H1 (cell line): ENCODE results near the gene LMTK2. TPM values are rescaled to one million over a fixed set of nuclear protein-coding genes. Genes with fewer than 3 reads are reported as not detected.

Source experiments
- CTCF ChIA-PET: fragments of 300-600 bp; sonication (Branson Sonifier 250); formaldehyde crosslinking; loops from one replicate; lab custom pipeline; 2021; ENCODE audit not compliant: partially characterized antibody; lab: Charles Lee
- POLR2A ChIA-PET: fragments of 300-600 bp; sonication (Branson Sonifier 250); formaldehyde crosslinking; loops from one replicate; lab custom pipeline; 2021; ENCODE audit warnings: inconsistent platforms; ENCODE audit not compliant: partially characterized antibody; lab: Charles Lee
- DNase-seq, 2 experiments: peaks; one replicate each; pipeline versions ENCODE4 v3.0.0 to v3.0.0-alpha.2; 2010 to 2022; ENCODE audit warnings: low spot score in 2 of 2, low read depth in 1 of 2, mixed read lengths in 1 of 2
- FAIRE-seq: peaks from 2 replicates; lab custom pipeline; 2011; peaks lifted over from hg19 to GRCh38; lab: Jason Lieb, UNC
- H2AFZ ChIP-seq: 2 replicates; pipeline ENCODE4 v1.8.1; 2012; ENCODE audit warnings: low read length, inconsistent platforms
- H2AK5ac ChIP-seq: 2 replicates; pipeline ENCODE4 v1.6.1; 2013; ENCODE audit warnings: low read depth, low read length
- H2BK120ac ChIP-seq: replicated peaks from 2 replicates; pipeline ENCODE3; 2013; ENCODE audit warnings: low read depth, low read length, inconsistent platforms
- H2BK12ac ChIP-seq: 2 replicates; pipeline ENCODE4 v1.6.1; 2013; ENCODE audit warnings: low read depth, low read length
- H2BK15ac ChIP-seq: 2 replicates; pipeline ENCODE4 v1.6.1; 2013; ENCODE audit warnings: low read length
- H2BK20ac ChIP-seq: 2 replicates; pipeline ENCODE4 v1.6.1; 2013; ENCODE audit warnings: low read length
- H2BK5ac ChIP-seq: 2 replicates; pipeline ENCODE4 v1.6.1; 2013; ENCODE audit warnings: low read depth, low read length
- H3K14ac ChIP-seq: 2 replicates; pipeline ENCODE4 v1.6.1; 2013; ENCODE audit warnings: inconsistent platforms; ENCODE audit not compliant: insufficient read length
- H3K18ac ChIP-seq: 2 replicates; pipeline ENCODE4 v1.6.1; 2013; ENCODE audit warnings: low read length; ENCODE audit errors: extremely low read depth
- H3K23ac ChIP-seq: 2 replicates; pipeline ENCODE4 v1.6.1; 2013; ENCODE audit warnings: inconsistent platforms; ENCODE audit not compliant: insufficient read length
- H3K23me2 ChIP-seq: 2 replicates; pipeline ENCODE4 v1.6.1; 2013; ENCODE audit warnings: low read depth, low read length
- H3K27ac ChIP-seq: 2 replicates; pipeline ENCODE4 v1.6.1; 2011; ENCODE audit warnings: low read depth, low read length, inconsistent platforms
- H3K27me3 ChIP-seq, 4 experiments: replicated peaks in 1 of 4; 1 replicate in 1 of 4; 2 replicates in 3 of 4; pipeline versions ENCODE4 v1.6.1 to v1.8.1; 2011 to 2013; ENCODE audit warnings: low read length in 3 of 4, mild to moderate bottlenecking in 3 of 4, inconsistent platforms in 2 of 4, mixed read lengths in 2 of 4, moderate library complexity in 1 of 4; ENCODE audit not compliant: control insufficient read depth in 3 of 4, insufficient read depth in 3 of 4; ENCODE audit errors: extremely low read depth in 1 of 4
- H3K36me3 ChIP-seq, 4 experiments: 2 replicates each; pipeline versions ENCODE4 v1.6.1 to v1.8.1; 2011 to 2013; ENCODE audit warnings: mild to moderate bottlenecking in 4 of 4, low read length in 3 of 4, moderate library complexity in 2 of 4, control low read depth in 1 of 4, inconsistent platforms in 1 of 4; ENCODE audit not compliant: insufficient read depth in 4 of 4, control insufficient read depth in 2 of 4
- H3K4ac ChIP-seq: replicated peaks from 2 replicates; pipeline ENCODE3; 2013; ENCODE audit warnings: low read length, low read depth, mixed read lengths, inconsistent platforms; ENCODE audit not compliant: insufficient read length
- H3K4me1 ChIP-seq, 4 experiments: replicated peaks in 1 of 4; 1 replicate in 1 of 4; 2 replicates in 3 of 4; pipeline versions ENCODE4 v1.6.1 to v1.8.1; 2011 to 2013; ENCODE audit warnings: low read length in 3 of 4, inconsistent platforms in 2 of 4, mixed read lengths in 1 of 4; ENCODE audit not compliant: insufficient read depth in 4 of 4, control insufficient read depth in 3 of 4
- H3K4me2 ChIP-seq, 2 experiments: 2 replicates each; pipeline versions ENCODE4 v1.6.1 to v1.8.1; 2011 to 2013; ENCODE audit warnings: low read depth in 2 of 2, low read length in 2 of 2, control low read depth in 1 of 2, inconsistent platforms in 1 of 2, mild to moderate bottlenecking in 1 of 2; ENCODE audit not compliant: insufficient read depth in 1 of 2
- H3K4me3 ChIP-seq, 4 experiments: fragments of 200-600, 300-600 bp in 1 of 4; sonication (generic), shearing (Covaris generic), sonication (Bioruptor Twin) in 1 of 4; 2 replicates each; pipeline versions ENCODE4 v1.5.1 to v1.8.1; 2011 to 2016; ENCODE audit warnings: low read length in 4 of 4, low read depth in 3 of 4, control low read depth in 2 of 4, inconsistent platforms in 2 of 4, mild to moderate bottlenecking in 2 of 4, mixed read lengths in 1 of 4, moderate library complexity in 1 of 4; ENCODE audit not compliant: insufficient read depth in 2 of 4; ENCODE audit errors: extremely low read depth in 1 of 4
- H3K56ac ChIP-seq: replicated peaks from 2 replicates; pipeline ENCODE3; 2013; ENCODE audit warnings: low read depth, mild to moderate bottlenecking, mixed read lengths, low read length, inconsistent platforms; ENCODE audit not compliant: insufficient read length
- H3K79me1 ChIP-seq: 2 replicates; pipeline ENCODE4 v1.6.1; 2013; ENCODE audit warnings: low read depth, low read length, control low read depth
- H3K79me2 ChIP-seq, 2 experiments: 2 replicates each; pipeline versions ENCODE4 v1.6.1 to v1.8.1; 2012 to 2013; ENCODE audit warnings: low read length in 2 of 2, mild to moderate bottlenecking in 2 of 2, inconsistent platforms in 1 of 2; ENCODE audit not compliant: insufficient read depth in 2 of 2, control insufficient read depth in 1 of 2
- H3K9ac ChIP-seq, 4 experiments: replicated peaks in 1 of 4; 1 replicate in 1 of 4; 2 replicates in 3 of 4; pipeline versions ENCODE4 v1.6.1 to v1.8.1; 2011 to 2013; ENCODE audit warnings: low read depth in 3 of 4, low read length in 3 of 4, control low read depth in 2 of 4, mild to moderate bottlenecking in 2 of 4, moderate library complexity in 2 of 4, inconsistent platforms in 1 of 4; ENCODE audit errors: extremely low read depth in 1 of 4
- H3K9me3 ChIP-seq, 2 experiments: 2 replicates each; pipeline versions ENCODE4 v1.6.1 to v1.8.1; 2012 to 2013; ENCODE audit warnings: mild to moderate bottlenecking in 2 of 2, moderate library complexity in 2 of 2, control low read depth in 1 of 2, inconsistent platforms in 1 of 2, low read depth in 1 of 2, low read length in 1 of 2, mixed read lengths in 1 of 2; ENCODE audit not compliant: insufficient read depth in 2 of 2
- H4K20me1 ChIP-seq, 2 experiments: replicated peaks in 1 of 2; 2 replicates each; pipeline versions ENCODE3 to v1.8.1; 2011 to 2013; ENCODE audit warnings: inconsistent platforms in 2 of 2, low read length in 2 of 2, mild to moderate bottlenecking in 1 of 2; ENCODE audit not compliant: insufficient read depth in 2 of 2, control insufficient read depth in 1 of 2
- H4K5ac ChIP-seq: 2 replicates; pipeline ENCODE4 v1.6.1; 2013; ENCODE audit warnings: low read length, low read depth, mixed read lengths, inconsistent platforms; ENCODE audit not compliant: insufficient read length
- H4K8ac ChIP-seq: 2 replicates; pipeline ENCODE4 v1.8.0; 2013; ENCODE audit warnings: mild to moderate bottlenecking, moderate library complexity, low read length, inconsistent platforms; ENCODE audit not compliant: insufficient read depth; ENCODE audit errors: extremely low read depth
- H4K91ac ChIP-seq: replicated peaks from 2 replicates; pipeline ENCODE3; 2013; ENCODE audit warnings: low read length, mixed read lengths, inconsistent platforms; ENCODE audit not compliant: insufficient read length
- BCL11A ChIP-seq, 2 experiments: IDR thresholded peaks; one replicate each; pipeline ENCODE4 v1.6.1; 2011; ENCODE audit warnings: low read depth in 2 of 2, low read length in 2 of 2, mild to moderate bottlenecking in 2 of 2
- SAP30 ChIP-seq: fragments of 300-600 bp; sonication (generic); IDR thresholded peaks from 2 replicates; pipeline ENCODE4 v1.7.1; 2012; ENCODE audit warnings: low read length, moderate library complexity, mild to moderate bottlenecking, inconsistent platforms; ENCODE audit not compliant: insufficient read depth, insufficient replicate concordance
- WGBS, 2 experiments: shearing (Covaris generic) in 1 of 2; methylation state at CpG; one replicate each; pipeline versions ENCODE4 v1.1.6 to v1.1.7; 2013 to 2015; ENCODE audit warnings: low lambda C conversion rate in 2 of 2, mixed read lengths in 2 of 2, inconsistent platforms in 1 of 2, low coverage in 1 of 2, missing lambda C conversion rate in 1 of 2; ENCODE audit not compliant: insufficient replicate concordance in 2 of 2, insufficient coverage in 1 of 2, insufficient read length in 1 of 2; ENCODE audit errors: extremely low coverage in 1 of 2, missing lambda C conversion rate in 1 of 2; 5-methylcytosine and 5-hydroxymethylcytosine counted together
- polyA plus RNA-seq, 7 experiments: library from polyadenylated mRNA; depleted of rRNA in 3 of 7; stranded (reverse) in 5 of 7; unstranded in 2 of 7; fragments of >200 nt in 5 of 7; fragments of 200-250 nt in 2 of 7; gene quantifications; 1 replicate in 5 of 7; 2 replicates in 1 of 7; 4 replicates in 1 of 7; pipeline versions ENCODE4 v1.2.1 to v1.2.3, GENCODE V29; 2011 to 2013; ENCODE audit warnings: missing spikeins in 2 of 7, mixed read lengths in 2 of 7
- total RNA-seq: library from RNA; stranded (reverse); fragmentation: NEBNext Ultra II Directional; extraction: Animal tissue kit (Norgen Biotek cat#: 25700); gene quantifications from 2 replicates; pipeline ENCODE4 v1.2.1, GENCODE V29; 2021
- TF ChIP-seq, protein P1 (sequence below): IDR thresholded peaks from 2 replicates; pipeline ENCODE4 v1.6.1; 2011; ENCODE audit warnings: low read length, improper control_type of control experiment
- TF ChIP-seq, protein P2 (sequence below): IDR thresholded peaks from 2 replicates; pipeline ENCODE4 v1.6.1; 2012; ENCODE audit warnings: low read length, inconsistent platforms

The LMTK2 gene
- total and polyA plus RNA-seq, 2 of the 8 experiments (the other 6 are each of a cell fraction or from before 2014, with no cell fraction given): 9.7 to 30.7 TPM

DNA sequence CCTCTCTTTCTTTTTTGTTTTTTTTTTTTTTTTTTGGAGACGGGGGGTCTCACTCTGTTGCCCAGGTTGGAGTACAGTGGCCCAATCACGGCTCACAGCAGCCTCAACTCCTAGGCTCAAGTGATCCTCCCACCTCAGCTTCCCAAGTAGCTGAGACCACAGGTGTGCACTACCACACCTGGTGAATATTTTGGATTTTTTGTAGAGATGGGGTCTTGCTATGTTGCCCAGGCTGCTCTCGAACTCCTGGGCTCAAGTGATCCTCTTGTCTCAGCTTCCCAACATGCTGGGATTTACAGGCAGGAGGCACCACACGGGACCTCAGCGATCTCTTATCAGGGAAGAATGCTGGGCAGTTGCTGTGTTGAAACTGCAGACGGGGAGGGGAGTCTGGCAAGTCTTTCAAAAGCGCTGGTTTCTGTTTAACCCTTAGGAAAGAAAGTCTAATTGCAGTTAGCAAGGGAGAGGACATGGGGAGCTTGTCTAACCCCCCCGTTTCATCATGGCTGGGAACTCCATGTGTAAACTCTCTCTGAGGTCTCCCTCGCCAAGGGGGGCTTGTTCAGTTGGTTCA lies 39.6 kb upstream of the LMTK2 start:
- CTCF ChIA-PET: interaction anchor here (0.9 to 1.2 kb wide), 3 partner anchors 9 to 159 kb away, joined by 3 to 4 read pairs (median 4); no protein-coding TSS in a partner anchor
- H3K23ac ChIP-seq: no peak overlapping the region
- 81% methylated on average over 8 of the region's 9 CpGs; no CpG with 5 or more reads in 1 of the 2 experiments for WGBS, 2 experiments
- no peak for TF ChIP-seq SAP30
- TF ChIP-seq, protein P1, sequence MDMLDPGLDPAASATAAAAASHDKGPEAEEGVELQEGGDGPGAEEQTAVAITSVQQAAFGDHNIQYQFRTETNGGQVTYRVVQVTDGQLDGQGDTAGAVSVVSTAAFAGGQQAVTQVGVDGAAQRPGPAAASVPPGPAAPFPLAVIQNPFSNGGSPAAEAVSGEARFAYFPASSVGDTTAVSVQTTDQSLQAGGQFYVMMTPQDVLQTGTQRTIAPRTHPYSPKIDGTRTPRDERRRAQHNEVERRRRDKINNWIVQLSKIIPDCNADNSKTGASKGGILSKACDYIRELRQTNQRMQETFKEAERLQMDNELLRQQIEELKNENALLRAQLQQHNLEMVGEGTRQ: no peak
- TF ChIP-seq BCL11A (IDR thresholded peaks at IDR 0.05; ENCODE audit: low read depth in 2 of 2, low read length in 2 of 2): no peak
- TF ChIP-seq, protein P2, sequence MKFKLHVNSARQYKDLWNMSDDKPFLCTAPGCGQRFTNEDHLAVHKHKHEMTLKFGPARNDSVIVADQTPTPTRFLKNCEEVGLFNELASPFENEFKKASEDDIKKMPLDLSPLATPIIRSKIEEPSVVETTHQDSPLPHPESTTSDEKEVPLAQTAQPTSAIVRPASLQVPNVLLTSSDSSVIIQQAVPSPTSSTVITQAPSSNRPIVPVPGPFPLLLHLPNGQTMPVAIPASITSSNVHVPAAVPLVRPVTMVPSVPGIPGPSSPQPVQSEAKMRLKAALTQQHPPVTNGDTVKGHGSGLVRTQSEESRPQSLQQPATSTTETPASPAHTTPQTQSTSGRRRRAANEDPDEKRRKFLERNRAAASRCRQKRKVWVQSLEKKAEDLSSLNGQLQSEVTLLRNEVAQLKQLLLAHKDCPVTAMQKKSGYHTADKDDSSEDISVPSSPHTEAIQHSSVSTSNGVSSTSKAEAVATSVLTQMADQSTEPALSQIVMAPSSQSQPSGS: no peak
- TF ChIP-seq, all 59 proteins: peak for 0
- H3K23me2 ChIP-seq: no peaks in the 10 kb centered on the region
- H2AK5ac ChIP-seq: no peak overlapping the region
- no peaks in the 10 kb centered on the region for H3K4me1 ChIP-seq
- POLR2A ChIA-PET: no interaction called here
- no peak overlapping the region for H2BK120ac ChIP-seq
- H3K27me3 ChIP-seq: no peaks in the 10 kb centered on the region
- no peaks in the 10 kb centered on the region for H3K79me2 ChIP-seq
- no peak overlapping the region for H3K4ac ChIP-seq
- H3K36me3 ChIP-seq: no peaks in the 10 kb centered on the region
- no peaks in the 10 kb centered on the region for H3K79me1 ChIP-seq
- no peak overlapping the region for H3K4me2 ChIP-seq
- H3K9me3 ChIP-seq: peaks cover 3 to 11% of the 10 kb centered on the region in 2 experiments; a peak in 2 of 4 replicates
- no peak overlapping the region for H4K5ac ChIP-seq
- no peak overlapping the region for H3K27ac ChIP-seq
- H3K56ac ChIP-seq: no peak overlapping the region
- no peak overlapping the region for H3K14ac ChIP-seq
- no peak overlapping the region for H2BK12ac ChIP-seq
- no peak overlapping the region for H2BK15ac ChIP-seq
- no peak overlapping the region for H2BK5ac ChIP-seq
- no peak overlapping the region for H3K18ac ChIP-seq
- no peak overlapping the region for H4K8ac ChIP-seq
- H3K4me3 ChIP-seq: no peak overlapping the region
- DNase-seq: no peak
- H4K91ac ChIP-seq: no peak overlapping the region
- H4K20me1 ChIP-seq: no peaks in the 10 kb centered on the region
- H2AFZ ChIP-seq: no peak overlapping the region
- H2BK20ac ChIP-seq: no peak overlapping the region
- H3K9ac ChIP-seq: no peak overlapping the region
- FAIRE-seq: no peak
